SK-N-SH treated with all-trans-retinoic acid at 6 μM for 48 hours (cell line): ENCODE measurements around the gene SCYGR4.

Experiments used
- ATAC-seq: fragments of 200-7000 bp; cut with Tn5 transposase; 3 replicates; pipeline ENCODE4 v1.9.1; 2020; ENCODE audit warnings: mild to moderate bottlenecking, moderate library complexity
- ARNTL ChIP-seq: fragments of 450-650 bp; formaldehyde crosslinking; IDR thresholded peaks from 2 replicates; pipeline ENCODE4 v1.5.0; 2020; ENCODE audit warnings: low read depth, mild to moderate bottlenecking, moderate library complexity, borderline replicate concordance
- BACH2 ChIP-seq: fragments of 250-450 bp; sonication (Bioruptor Pico); IDR thresholded peaks from 2 replicates; pipeline ENCODE4 v1.9.0; 2021; ENCODE audit warnings: mild to moderate bottlenecking, borderline replicate concordance
- CREB5 ChIP-seq: fragments of 250-450 bp; sonication (Bioruptor Pico); IDR thresholded peaks from 2 replicates; pipeline ENCODE4 v1.5.1; 2020; ENCODE audit warnings: low read depth, mild to moderate bottlenecking, moderate library complexity
- GLIS3 ChIP-seq: fragments of 250-450 bp; sonication (Bioruptor Pico); IDR thresholded peaks from 2 replicates; pipeline ENCODE4 v1.5.0; 2020; ENCODE audit warnings: mild to moderate bottlenecking, moderate library complexity
- ISL1 ChIP-seq: fragments of 250-450 bp; sonication (Bioruptor Pico); IDR thresholded peaks from 2 replicates; pipeline ENCODE4 v2.1.2; 2022; ENCODE audit warnings: mild to moderate bottlenecking, moderate library complexity
- OSR1 ChIP-seq: fragments of 250-450 bp; sonication (Bioruptor Pico); IDR thresholded peaks from 2 replicates; pipeline ENCODE4 v1.8.0; 2022; ENCODE audit warnings: moderate library complexity, mild to moderate bottlenecking, inconsistent platforms
- POU6F1 ChIP-seq: fragments of 250-450 bp; sonication (Bioruptor Pico); IDR thresholded peaks from 2 replicates; pipeline ENCODE4 v1.8.0; 2021; ENCODE audit warnings: low read depth, mild to moderate bottlenecking, moderate library complexity, borderline replicate concordance
- PPARA ChIP-seq: fragments of 250-450 bp; sonication (Bioruptor Pico); IDR thresholded peaks from 2 replicates; pipeline ENCODE4 v1.5.0; 2020; ENCODE audit warnings: mild to moderate bottlenecking, borderline replicate concordance
- RARB ChIP-seq: fragments of 250-450 bp; sonication (Bioruptor Pico); IDR thresholded peaks from 2 replicates; pipeline ENCODE4 v1.8.0; 2021; ENCODE audit warnings: mild to moderate bottlenecking, moderate library complexity
- SNAI2 ChIP-seq: fragments of 250-450 bp; sonication (Bioruptor Pico); IDR thresholded peaks from 2 replicates; pipeline ENCODE4 v1.5.0; 2020; ENCODE audit warnings: mild to moderate bottlenecking, moderate library complexity
- TCF4 ChIP-seq: fragments of 250-450 bp; sonication (Bioruptor Pico); IDR thresholded peaks from 2 replicates; pipeline ENCODE4 v1.8.0; 2021; ENCODE audit warnings: mild to moderate bottlenecking, moderate library complexity, borderline replicate concordance
- TOX ChIP-seq: fragments of 250-450 bp; sonication (Bioruptor Pico); IDR thresholded peaks from 2 replicates; pipeline ENCODE4 v1.8.0; 2021; ENCODE audit warnings: mild to moderate bottlenecking, moderate library complexity, borderline replicate concordance
- ZFP3 ChIP-seq: fragments of 250-450 bp; sonication (Bioruptor Pico); IDR thresholded peaks from 2 replicates; pipeline ENCODE4 v1.5.0; 2020; ENCODE audit warnings: mild to moderate bottlenecking, moderate library complexity
- ZFP30 ChIP-seq: fragments of 450-650 bp; formaldehyde crosslinking; IDR thresholded peaks from 2 replicates; pipeline ENCODE4 v1.5.0; 2022; ENCODE audit warnings: mild to moderate bottlenecking, moderate library complexity
- ZNF565 ChIP-seq: fragments of 450-650 bp; formaldehyde crosslinking; conservative IDR thresholded peaks from 2 replicates; pipeline ENCODE4 v1.5.0; 2020; ENCODE audit warnings: low read depth, mild to moderate bottlenecking, moderate library complexity
- ZNF70 ChIP-seq: fragments of 450-650 bp; formaldehyde crosslinking; IDR thresholded peaks from 2 replicates; pipeline ENCODE4 v1.5.0; 2020; ENCODE audit warnings: mild to moderate bottlenecking, moderate library complexity
- ZNF8 ChIP-seq: fragments of 450-650 bp; formaldehyde crosslinking; IDR thresholded peaks from 2 replicates; pipeline ENCODE4 v1.5.0; 2020; ENCODE audit warnings: mild to moderate bottlenecking, moderate library complexity
- TF ChIP-seq, protein P1 (sequence below): fragments of 250-450 bp; sonication (Bioruptor Pico); IDR thresholded peaks from 2 replicates; pipeline ENCODE4 v1.5.0; 2020; ENCODE audit warnings: mild to moderate bottlenecking, moderate library complexity
- TF ChIP-seq, protein P2 (sequence below): fragments of 250-450 bp; sonication (Bioruptor Pico); IDR thresholded peaks from 2 replicates; pipeline ENCODE4 v1.8.0; 2020; ENCODE audit warnings: mild to moderate bottlenecking, moderate library complexity, borderline replicate concordance
- TF ChIP-seq, protein P3 (sequence below): fragments of 250-450 bp; sonication (Bioruptor Pico); IDR thresholded peaks from 2 replicates; pipeline ENCODE4 v1.5.1; 2021; ENCODE audit warnings: mild to moderate bottlenecking, moderate library complexity

Gene SCYGR4

GRCh38 chr2:227576812-227577211 is 40.5 kb upstream of the SCYGR4 start:
- ATAC-seq: no peak
- no peak for TF ChIP-seq ZNF8
- TF ChIP-seq, protein P1, sequence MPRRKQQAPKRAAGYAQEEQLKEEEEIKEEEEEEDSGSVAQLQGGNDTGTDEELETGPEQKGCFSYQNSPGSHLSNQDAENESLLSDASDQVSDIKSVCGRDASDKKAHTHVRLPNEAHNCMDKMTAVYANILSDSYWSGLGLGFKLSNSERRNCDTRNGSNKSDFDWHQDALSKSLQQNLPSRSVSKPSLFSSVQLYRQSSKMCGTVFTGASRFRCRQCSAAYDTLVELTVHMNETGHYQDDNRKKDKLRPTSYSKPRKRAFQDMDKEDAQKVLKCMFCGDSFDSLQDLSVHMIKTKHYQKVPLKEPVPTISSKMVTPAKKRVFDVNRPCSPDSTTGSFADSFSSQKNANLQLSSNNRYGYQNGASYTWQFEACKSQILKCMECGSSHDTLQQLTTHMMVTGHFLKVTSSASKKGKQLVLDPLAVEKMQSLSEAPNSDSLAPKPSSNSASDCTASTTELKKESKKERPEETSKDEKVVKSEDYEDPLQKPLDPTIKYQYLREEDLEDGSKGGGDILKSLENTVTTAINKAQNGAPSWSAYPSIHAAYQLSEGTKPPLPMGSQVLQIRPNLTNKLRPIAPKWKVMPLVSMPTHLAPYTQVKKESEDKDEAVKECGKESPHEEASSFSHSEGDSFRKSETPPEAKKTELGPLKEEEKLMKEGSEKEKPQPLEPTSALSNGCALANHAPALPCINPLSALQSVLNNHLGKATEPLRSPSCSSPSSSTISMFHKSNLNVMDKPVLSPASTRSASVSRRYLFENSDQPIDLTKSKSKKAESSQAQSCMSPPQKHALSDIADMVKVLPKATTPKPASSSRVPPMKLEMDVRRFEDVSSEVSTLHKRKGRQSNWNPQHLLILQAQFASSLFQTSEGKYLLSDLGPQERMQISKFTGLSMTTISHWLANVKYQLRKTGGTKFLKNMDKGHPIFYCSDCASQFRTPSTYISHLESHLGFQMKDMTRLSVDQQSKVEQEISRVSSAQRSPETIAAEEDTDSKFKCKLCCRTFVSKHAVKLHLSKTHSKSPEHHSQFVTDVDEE: no peak
- TF ChIP-seq POU6F1 (CRISPR knock-in tag): no peak
- TF ChIP-seq BACH2 (CRISPR knock-in tag): no peak
- no peak for TF ChIP-seq TCF4 (CRISPR knock-in tag)
- no peak for TF ChIP-seq ARNTL
- no peak for TF ChIP-seq SNAI2
- TF ChIP-seq GLIS3 (CRISPR knock-in tag): no peak
- TF ChIP-seq, protein P2, sequence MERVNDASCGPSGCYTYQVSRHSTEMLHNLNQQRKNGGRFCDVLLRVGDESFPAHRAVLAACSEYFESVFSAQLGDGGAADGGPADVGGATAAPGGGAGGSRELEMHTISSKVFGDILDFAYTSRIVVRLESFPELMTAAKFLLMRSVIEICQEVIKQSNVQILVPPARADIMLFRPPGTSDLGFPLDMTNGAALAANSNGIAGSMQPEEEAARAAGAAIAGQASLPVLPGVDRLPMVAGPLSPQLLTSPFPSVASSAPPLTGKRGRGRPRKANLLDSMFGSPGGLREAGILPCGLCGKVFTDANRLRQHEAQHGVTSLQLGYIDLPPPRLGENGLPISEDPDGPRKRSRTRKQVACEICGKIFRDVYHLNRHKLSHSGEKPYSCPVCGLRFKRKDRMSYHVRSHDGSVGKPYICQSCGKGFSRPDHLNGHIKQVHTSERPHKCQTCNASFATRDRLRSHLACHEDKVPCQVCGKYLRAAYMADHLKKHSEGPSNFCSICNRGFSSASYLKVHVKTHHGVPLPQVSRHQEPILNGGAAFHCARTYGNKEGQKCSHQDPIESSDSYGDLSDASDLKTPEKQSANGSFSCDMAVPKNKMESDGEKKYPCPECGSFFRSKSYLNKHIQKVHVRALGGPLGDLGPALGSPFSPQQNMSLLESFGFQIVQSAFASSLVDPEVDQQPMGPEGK: no peak
- TF ChIP-seq PPARA (CRISPR knock-in tag): no peak
- no peak for TF ChIP-seq ZFP30 (CRISPR knock-in tag)
- no peak for TF ChIP-seq RARB (CRISPR knock-in tag)
- no peak for TF ChIP-seq ISL1 (CRISPR knock-in tag)
- TF ChIP-seq, protein P3, sequence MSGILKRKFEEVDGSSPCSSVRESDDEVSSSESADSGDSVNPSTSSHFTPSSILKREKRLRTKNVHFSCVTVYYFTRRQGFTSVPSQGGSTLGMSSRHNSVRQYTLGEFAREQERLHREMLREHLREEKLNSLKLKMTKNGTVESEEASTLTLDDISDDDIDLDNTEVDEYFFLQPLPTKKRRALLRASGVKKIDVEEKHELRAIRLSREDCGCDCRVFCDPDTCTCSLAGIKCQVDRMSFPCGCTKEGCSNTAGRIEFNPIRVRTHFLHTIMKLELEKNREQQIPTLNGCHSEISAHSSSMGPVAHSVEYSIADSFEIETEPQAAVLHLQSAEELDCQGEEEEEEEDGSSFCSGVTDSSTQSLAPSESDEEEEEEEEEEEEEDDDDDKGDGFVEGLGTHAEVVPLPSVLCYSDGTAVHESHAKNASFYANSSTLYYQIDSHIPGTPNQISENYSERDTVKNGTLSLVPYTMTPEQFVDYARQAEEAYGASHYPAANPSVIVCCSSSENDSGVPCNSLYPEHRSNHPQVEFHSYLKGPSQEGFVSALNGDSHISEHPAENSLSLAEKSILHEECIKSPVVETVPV (CRISPR knock-in tag): no peak
- TF ChIP-seq ZNF565: no peak
- TF ChIP-seq CREB5 (CRISPR knock-in tag): no peak
- TF ChIP-seq ZNF70 (CRISPR knock-in tag): no peak
- TF ChIP-seq OSR1 (CRISPR knock-in tag): no peak
- TF ChIP-seq TOX (CRISPR knock-in tag): no peak
- TF ChIP-seq ZFP3 (CRISPR knock-in tag): no peak

DNA sequence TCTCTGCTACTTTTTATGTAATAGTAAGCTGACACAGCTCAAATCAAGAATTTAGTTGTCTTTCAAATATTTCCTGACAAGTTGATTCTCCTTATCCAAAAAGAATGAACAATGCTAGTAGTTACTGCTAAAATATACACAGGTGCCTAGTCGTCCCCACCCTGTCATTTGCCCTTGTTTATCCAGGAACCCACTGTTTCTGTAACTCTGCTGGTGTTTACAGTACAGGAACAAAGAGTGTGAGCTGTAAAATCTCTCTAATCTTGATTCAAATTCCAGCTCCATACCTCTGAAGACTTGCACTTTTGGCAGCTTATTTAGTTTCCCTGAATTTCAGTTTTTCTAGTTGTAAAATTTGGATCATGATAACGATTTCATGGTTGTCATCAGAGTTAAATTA is 39.7 kb upstream of the SCYGR4 start:
- no peak for ATAC-seq
- no peak for TF ChIP-seq ARNTL
- no peak for TF ChIP-seq PPARA (CRISPR knock-in tag)
- no peak for TF ChIP-seq ZNF8
- TF ChIP-seq ISL1 (CRISPR knock-in tag): no peak
- no peak for TF ChIP-seq OSR1 (CRISPR knock-in tag)
- TF ChIP-seq TCF4 (CRISPR knock-in tag): no peak
- TF ChIP-seq ZFP30 (CRISPR knock-in tag): no peak

DNA sequence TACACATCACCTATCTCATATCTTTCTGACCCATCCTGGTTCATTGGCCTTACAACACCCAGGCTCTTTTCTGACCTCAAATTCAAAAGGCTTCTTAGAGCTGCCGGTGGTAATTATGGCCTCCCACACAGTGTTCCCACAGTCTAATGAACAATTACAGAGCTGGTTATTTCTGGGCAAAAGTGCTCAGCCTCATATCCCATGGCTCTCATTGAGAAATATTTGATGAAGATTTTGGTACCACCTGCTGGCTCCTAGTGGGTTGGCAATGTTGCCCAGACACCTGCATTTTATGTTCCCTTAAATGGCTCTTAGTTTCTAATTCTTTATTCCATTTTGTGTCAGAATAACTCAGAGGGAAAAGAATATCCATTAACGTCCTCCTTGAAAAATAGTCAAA is 38.7 kb upstream of the SCYGR4 start:
- TF ChIP-seq ZNF565 (no peak), GLIS3 (CRISPR knock-in tag) (no peak), POU6F1 (CRISPR knock-in tag) (no peak)
- TF ChIP-seq, all 23 proteins: peak for 0
- no peak for ATAC-seq
